ENCODE measurements around the gene PTPRD. TPM values are rescaled to one million over a fixed set of nuclear protein-coding genes. Genes with fewer than 3 reads are reported as not detected.

The PTPRD gene
- total RNA-seq, 1 experiment from 2014 or later: 0.02 TPM

GRCh38 chr9:8392866-8393265 is 2219.9 kb downstream of the PTPRD start:
- no peak for ATAC-seq
- H3K4me1 ChIP-seq (ENCODE audit: control insufficient read depth in 1 of 2, insufficient read depth in 2 of 2, low read length in 2 of 2): no peaks in the 10 kb centered on the region
- H3K27ac ChIP-seq (ENCODE audit: low read depth, low read length): no peak overlapping the region
- POLR2A ChIA-PET: no interaction called here
- H3K9me3 ChIP-seq (ENCODE audit: control insufficient read depth in 1 of 2, insufficient read depth in 1 of 2, low read depth in 1 of 2, low read length in 2 of 2): peaks cover 3 to 25% of the 10 kb centered on the region in 2 experiments; a peak in 2 of 4 replicates
- no TSS peak for BruUV-seq (replicated peaks)
- no peak overlapping the region for H3K4me3 ChIP-seq (replicated peaks in 1 of 2; ENCODE audit: low read depth in 1 of 2, low read length in 2 of 2)
- CTCF ChIA-PET: no interaction called here
- RAD21 ChIA-PET (ENCODE audit: low non-redundant PET in 1 of 2, low total read pairs in 2 of 2, uncharacterized antibody in 2 of 2, unreplicated experiment in 2 of 2): no interaction called here
- no peak overlapping the region for H3K4me2 ChIP-seq (ENCODE audit: low read length)
- no peak overlapping the region for H2AFZ ChIP-seq (ENCODE audit: low read depth, low read length, poor library complexity, severe bottlenecking)
- H3K27me3 ChIP-seq (ENCODE audit: insufficient read depth, low read length): no peaks in the 10 kb centered on the region
- no peaks in the 10 kb centered on the region for H3K79me2 ChIP-seq (ENCODE audit: insufficient read depth, low read length)
- intact Hi-C loops (cut with micrococcal nuclease): no loop called here
- no peak overlapping the region for H3K9ac ChIP-seq (ENCODE audit: low read length)
- no peaks in the 10 kb centered on the region for H3K9me2 ChIP-seq (ENCODE audit: insufficient read depth)
- no peaks in the 10 kb centered on the region for H3K36me3 ChIP-seq (ENCODE audit: control insufficient read depth in 1 of 2, insufficient read depth in 2 of 2, low read length in 2 of 2)
- DNase-seq (ENCODE audit: low read depth, low spot score): no peak
- no peak for TF ChIP-seq EGR1 (IDR thresholded peaks at IDR 0.05; ENCODE audit: low read depth)
- TF ChIP-seq YY1 (IDR thresholded peaks at IDR 0.05; ENCODE audit: extremely low read depth, insufficient replicate concordance, low read depth, low read length): no peak
- TF ChIP-seq EZH2phosphoT487 (IDR thresholded peaks at IDR 0.05; ENCODE audit: borderline replicate concordance): no peak
- no peak for TF ChIP-seq REST (IDR thresholded peaks at IDR 0.05; ENCODE audit: low read depth)
- no peaks in the 10 kb centered on the region for H4K20me1 ChIP-seq (ENCODE audit: insufficient read depth)

GRCh38 chr9:8391566-8391965 is 2221.2 kb downstream of the PTPRD start:
- Histone ChIP-seq H3K9ac (ENCODE audit: low read length) (no peak overlapping the region), H3K4me2 (ENCODE audit: low read length) (no peak overlapping the region), H3K79me2 (ENCODE audit: insufficient read depth, low read length) (no peaks in the 10 kb centered on the region), H3K27ac (ENCODE audit: low read depth, low read length) (no peak overlapping the region), H3K36me3 (ENCODE audit: control insufficient read depth in 1 of 2, insufficient read depth in 2 of 2, low read length in 2 of 2) (no peaks in the 10 kb centered on the region), H3K4me3 (replicated peaks in 1 of 2; ENCODE audit: low read depth in 1 of 2, low read length in 2 of 2) (no peak overlapping the region), H3K9me3 (ENCODE audit: control insufficient read depth in 1 of 2, insufficient read depth in 1 of 2, low read depth in 1 of 2, low read length in 2 of 2) (peaks cover 6 to 20% of the 10 kb centered on the region in 2 experiments; a peak in 2 of 4 replicates), H3K4me1 (ENCODE audit: control insufficient read depth in 1 of 2, insufficient read depth in 2 of 2, low read length in 2 of 2) (no peaks in the 10 kb centered on the region), H3K27me3 (ENCODE audit: insufficient read depth, low read length) (no peaks in the 10 kb centered on the region), H3K9me2 (ENCODE audit: insufficient read depth) (no peaks in the 10 kb centered on the region), H4K20me1 (ENCODE audit: insufficient read depth) (no peaks in the 10 kb centered on the region), H2AFZ (ENCODE audit: low read depth, low read length, poor library complexity, severe bottlenecking) (no peak overlapping the region)
- ChIA-PET RAD21 (ENCODE audit: low non-redundant PET in 1 of 2, low total read pairs in 2 of 2, uncharacterized antibody in 2 of 2, unreplicated experiment in 2 of 2) (no interaction called here), POLR2A (no interaction called here), CTCF (no interaction called here)
- DNase-seq (ENCODE audit: low read depth, low spot score): no peak
- intact Hi-C loops (cut with micrococcal nuclease): no loop called here
- BruUV-seq (replicated peaks): no TSS peak
- no peak for ATAC-seq
- TF ChIP-seq JUND (IDR thresholded peaks at IDR 0.05) (no peak), CEBPB (IDR thresholded peaks at IDR 0.05; ENCODE audit: low read depth) (no peak), EGR1 (IDR thresholded peaks at IDR 0.05; ENCODE audit: low read depth) (no peak), ATF3 (IDR thresholded peaks at IDR 0.05) (no peak), ZFX (IDR thresholded peaks at IDR 0.05) (no peak), TCF7L2 (IDR thresholded peaks at IDR 0.05; ENCODE audit: borderline replicate concordance, extremely low read depth, insufficient read depth, insufficient read length) (no peak), ZBTB33 (IDR thresholded peaks at IDR 0.05; ENCODE audit: extremely low read depth, insufficient replicate concordance, low read length) (no peak), POLR2AphosphoS5 (IDR thresholded peaks at IDR 0.05; ENCODE audit: low read depth, low read length) (no peak), CTCF (IDR thresholded peaks at IDR 0.05 in 2 of 3, conservative IDR thresholded peaks at IDR 0.05 in 1 of 3; ENCODE audit: borderline replicate concordance in 1 of 3, insufficient read depth in 1 of 3, low read depth in 2 of 3, low read length in 2 of 3) (no peak), CBX3 (IDR thresholded peaks at IDR 0.05; ENCODE audit: low read depth) (no peak)
